ENCODE measurements around the gene PRKG1.

DNA sequence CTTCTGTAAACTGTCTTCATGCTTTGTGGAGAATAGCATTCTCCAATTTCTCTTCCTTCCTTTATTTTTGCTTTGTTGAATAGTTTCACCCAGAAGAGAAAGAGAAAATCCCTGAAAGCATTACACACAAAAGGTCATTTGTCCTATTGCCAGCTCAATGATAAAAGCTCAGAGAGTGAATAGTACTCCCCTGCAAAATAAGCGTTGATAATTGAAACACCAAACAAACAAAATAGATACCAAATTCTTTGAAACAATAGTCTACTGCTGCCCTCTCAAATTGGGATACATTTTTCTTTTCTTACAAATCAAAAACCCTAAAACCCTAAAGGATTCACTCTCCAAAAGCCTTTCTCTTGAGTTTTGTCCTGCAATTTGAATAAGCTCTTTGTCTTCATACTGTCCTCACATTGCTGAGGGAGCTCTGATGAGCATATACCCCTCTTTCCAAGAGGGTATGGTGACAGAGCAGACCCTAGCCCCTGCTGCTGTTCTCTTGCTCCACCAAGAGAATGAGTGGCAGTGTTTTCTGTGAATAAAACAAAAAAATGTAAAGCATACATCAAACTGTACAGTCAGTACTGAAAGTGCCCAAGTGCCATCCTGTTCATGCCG, 490.7 kb downstream of the PRKG1 start:
- no peak for TF ChIP-seq MAX (IDR thresholded peaks at IDR 0.05)
- TF ChIP-seq TAF1 (IDR thresholded peaks at IDR 0.05; ENCODE audit: low read depth): no peak
- no peak for TF ChIP-seq EP300 (IDR thresholded peaks at IDR 0.05; ENCODE audit: borderline replicate concordance)
- no peak for TF ChIP-seq TEAD4 (IDR thresholded peaks at IDR 0.05)
- no peak for TF ChIP-seq CEBPB (IDR thresholded peaks at IDR 0.05)
- no peak for TF ChIP-seq CREB1 (IDR thresholded peaks at IDR 0.05; ENCODE audit: low read depth)
- no peak for TF ChIP-seq RAD21 (IDR thresholded peaks at IDR 0.05; ENCODE audit: low read depth)

Measured in Ishikawa (cell line).